GM21360 (cell line): ENCODE measurements around the gene ZDHHC4.

Experiments
- ATAC-seq: cut with Tn5 transposase; IDR thresholded peaks from one replicate; pipeline ENCODE4 v1.9.1; 2021; ENCODE audit warnings: mild to moderate bottlenecking, moderate library complexity; ENCODE audit not compliant: unreplicated experiment

ZDHHC4 gene

GRCh38 chr7:6604458-6604857 is 27.2 kb downstream of the ZDHHC4 start:
- ATAC-seq: no peak

- no peak for ATAC-seq
Observed at GRCh38 chr7:6606866-6607583, 29.8 kb downstream of the ZDHHC4 start.

GRCh38 chr7:6607651-6608051 is 30.4 kb downstream of the ZDHHC4 start:
- no peak for ATAC-seq

GRCh38 chr7:6608081-6608480 is 30.8 kb downstream of the ZDHHC4 start:
- no peak for ATAC-seq

- no peak for ATAC-seq
Observed at GRCh38 chr7:6608794-6609193, 31.5 kb downstream of the ZDHHC4 start.

GRCh38 chr7:6612819-6613218 is 35.6 kb downstream of the ZDHHC4 start:
- no peak for ATAC-seq

GRCh38 chr7:6613706-6614105 is 36.5 kb downstream of the ZDHHC4 start:
- ATAC-seq: no peak

GRCh38 chr7:6614953-6615722 is 37.9 kb downstream of the ZDHHC4 start, which contains the start of gene ZNF853:
Gene ZNF853, plus strand, starts transcription at chr7:6615610. Its CDS starts 565 bp downstream, at chr7:6616175.
- ATAC-seq: no peak

- ATAC-seq: no peak
Observed at GRCh38 chr7:6615723-6616555, 38.7 kb downstream of the ZDHHC4 start.

GRCh38 chr7:6616854-6617643 is 39.8 kb downstream of the ZDHHC4 start:
- no peak for ATAC-seq

- no peak for ATAC-seq
Observed at GRCh38 chr7:6618621-6619020, 41.4 kb downstream of the ZDHHC4 start.

GRCh38 chr7:6619961-6620360 is 42.7 kb downstream of the ZDHHC4 start:
- no peak for ATAC-seq

- no peak for ATAC-seq
Observed at GRCh38 chr7:6621195-6622133, 44.2 kb downstream of the ZDHHC4 start.

- no peak for ATAC-seq
Observed at GRCh38 chr7:6622134-6622710, 45.0 kb downstream of the ZDHHC4 start.

GRCh38 chr7:6623589-6624245 is 46.5 kb downstream of the ZDHHC4 start:
- ATAC-seq: no peak

GRCh38 chr7:6624246-6624611 is 47.0 kb downstream of the ZDHHC4 start:
- no peak for ATAC-seq

GRCh38 chr7:6628045-6628444 is 50.8 kb downstream of the ZDHHC4 start:
- ATAC-seq: no peak

GRCh38 chr7:6630007-6630849 is 53.0 kb downstream of the ZDHHC4 start:
- ATAC-seq: no peak
